GM06990 (cell line): ENCODE results near the gene CD52.
A peak's percentile ranks its signal among the peaks of the same experiment; 100 is the strongest.

Source experiments
- DNase-seq: peaks from one replicate; pipeline ENCODE4 v3.0.0-alpha.2; 2011; ENCODE audit not compliant: insufficient read length; ENCODE audit errors: extremely low read depth
- H3K27me3 ChIP-seq: replicated peaks from 2 replicates; pipeline ENCODE4 v1.6.0; 2011; ENCODE audit warnings: low read length; ENCODE audit not compliant: control insufficient read depth, insufficient read depth
- H3K36me3 ChIP-seq: 2 replicates; pipeline ENCODE4 v1.5.1; 2011; ENCODE audit warnings: low read length; ENCODE audit not compliant: control insufficient read depth, insufficient read depth
- H3K4me3 ChIP-seq: replicated peaks from 2 replicates; pipeline ENCODE4 v1.5.1; 2011; ENCODE audit warnings: low read depth, mild to moderate bottlenecking, control low read depth, low read length
- TF ChIP-seq, protein P1 (sequence below): IDR thresholded peaks from 2 replicates; pipeline ENCODE4 v1.5.1; 2011; ENCODE audit warnings: low read length, control low read depth, mild to moderate bottlenecking, inconsistent platforms; ENCODE audit not compliant: insufficient read depth, poor library complexity, severe bottlenecking

The CD52 gene

GRCh38 chr1:26283279-26283853 lies 34.4 kb upstream of the CD52 start:
- no peak for DNase-seq
- no peak overlapping the region for H3K4me3 ChIP-seq
- peaks cover 2% of the 10 kb centered on the region; the same call in 1 of the 2 replicates for H3K36me3 ChIP-seq
- H3K27me3 ChIP-seq = no peaks in the 10 kb centered on the region
- TF ChIP-seq, protein P1, sequence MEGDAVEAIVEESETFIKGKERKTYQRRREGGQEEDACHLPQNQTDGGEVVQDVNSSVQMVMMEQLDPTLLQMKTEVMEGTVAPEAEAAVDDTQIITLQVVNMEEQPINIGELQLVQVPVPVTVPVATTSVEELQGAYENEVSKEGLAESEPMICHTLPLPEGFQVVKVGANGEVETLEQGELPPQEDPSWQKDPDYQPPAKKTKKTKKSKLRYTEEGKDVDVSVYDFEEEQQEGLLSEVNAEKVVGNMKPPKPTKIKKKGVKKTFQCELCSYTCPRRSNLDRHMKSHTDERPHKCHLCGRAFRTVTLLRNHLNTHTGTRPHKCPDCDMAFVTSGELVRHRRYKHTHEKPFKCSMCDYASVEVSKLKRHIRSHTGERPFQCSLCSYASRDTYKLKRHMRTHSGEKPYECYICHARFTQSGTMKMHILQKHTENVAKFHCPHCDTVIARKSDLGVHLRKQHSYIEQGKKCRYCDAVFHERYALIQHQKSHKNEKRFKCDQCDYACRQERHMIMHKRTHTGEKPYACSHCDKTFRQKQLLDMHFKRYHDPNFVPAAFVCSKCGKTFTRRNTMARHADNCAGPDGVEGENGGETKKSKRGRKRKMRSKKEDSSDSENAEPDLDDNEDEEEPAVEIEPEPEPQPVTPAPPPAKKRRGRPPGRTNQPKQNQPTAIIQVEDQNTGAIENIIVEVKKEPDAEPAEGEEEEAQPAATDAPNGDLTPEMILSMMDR = no peak

- Histone ChIP-seq H3K27me3 (no peaks in the 10 kb centered on the region), H3K36me3 (peaks cover 2% of the 10 kb centered on the region; the same call in 1 of the 2 replicates), H3K4me3 (no peak overlapping the region)
- no peak for DNase-seq
- TF ChIP-seq, protein P1 = no peak
Measured at GRCh38 chr1:26283871-26284596, 33.7 kb upstream of the CD52 start.

GRCh38 chr1:26284597-26285347 lies 33.0 kb upstream of the CD52 start:
- Histone ChIP-seq H3K4me3 (no peak overlapping the region), H3K36me3 (peaks cover 2% of the 10 kb centered on the region; the same call in 1 of the 2 replicates), H3K27me3 (no peaks in the 10 kb centered on the region)
- DNase-seq = peak; percentile 76
- TF ChIP-seq, protein P1 = peak; percentile 95

- Histone ChIP-seq H3K36me3 (peaks cover 2% of the 10 kb centered on the region; the same call in 1 of the 2 replicates), H3K27me3 (no peaks in the 10 kb centered on the region), H3K4me3 (no peak overlapping the region)
- peak; percentile 58 for DNase-seq
- TF ChIP-seq, protein P1 = peak; percentile 63
Measured at GRCh38 chr1:26285366-26286063, 32.2 kb upstream of the CD52 start.

DNA sequence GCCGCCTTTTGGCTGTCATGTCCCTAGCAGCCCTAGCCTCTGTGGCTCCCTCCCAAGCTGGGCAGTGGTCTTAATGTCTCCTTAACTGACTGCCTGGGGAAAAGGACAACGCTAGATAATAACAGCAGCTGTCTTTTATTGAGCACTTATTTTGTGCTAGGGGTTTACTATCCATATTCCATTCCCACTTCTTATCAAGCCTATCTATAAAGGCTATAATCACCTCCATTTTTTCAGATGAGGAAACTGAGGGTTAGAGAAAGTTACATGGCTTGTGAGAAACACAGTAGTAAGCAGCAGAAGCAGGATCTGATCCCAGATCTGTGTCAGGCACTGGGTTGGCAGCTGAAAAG lies 31.7 kb upstream of the CD52 start:
- no peak for DNase-seq
- TF ChIP-seq, protein P1 = no peak
- no peak overlapping the region for H3K4me3 ChIP-seq
- H3K36me3 ChIP-seq = peaks cover 2% of the 10 kb centered on the region; the same call in 1 of the 2 replicates
- no peaks in the 10 kb centered on the region for H3K27me3 ChIP-seq
